HEK293 (cell line): Measurements from ENCODE around the gene TPSG1.

Experiments
- CTCF ChIA-PET: fragments of 350-600 bp; formaldehyde crosslinking; extraction: SDS; loops from one replicate; lab custom pipeline; 2021; ENCODE audit warnings: antibody characterized with exemption; lab: Yijun Ruan, JAX
- POLR2A ChIA-PET: fragments of 300-600 bp; formaldehyde crosslinking; extraction: SDS; loops from one replicate; lab custom pipeline; 2020; ENCODE audit warnings: antibody characterized with exemption, inconsistent platforms; lab: Yijun Ruan, JAX
- H3K27ac ChIP-seq: fragments of 200-500 bp; sonication (Bioruptor generic); 2 replicates; pipeline ENCODE4 v1.5.1; 2014; ENCODE audit warnings: low read depth, low read length, control low read depth, inconsistent platforms; ENCODE audit errors: extremely low read depth
- H3K36me3 ChIP-seq, 2 experiments: fragments of 200-500 bp in 1 of 2; sonication (Bioruptor generic) in 1 of 2; 1 replicate in 1 of 2; 2 replicates in 1 of 2; pipeline ENCODE4 v1.5.1; 2014 to 2017; ENCODE audit warnings: inconsistent platforms in 2 of 2, low read length in 2 of 2; ENCODE audit not compliant: control insufficient read depth in 2 of 2, insufficient read depth in 1 of 2
- H3K4me1 ChIP-seq: fragments of 200-500 bp; sonication (Bioruptor generic); 2 replicates; pipeline ENCODE4 v1.5.1; 2014; ENCODE audit warnings: mild to moderate bottlenecking, low read length, inconsistent platforms; ENCODE audit not compliant: control insufficient read depth, insufficient read depth
- H3K4me3 ChIP-seq: 2 replicates; pipeline ENCODE4 v1.5.1; 2011; ENCODE audit warnings: low read depth, mild to moderate bottlenecking, control low read depth, low read length, moderate library complexity
- H3K9me3 ChIP-seq: fragments of 200-500 bp; sonication (Bioruptor generic); 2 replicates; pipeline ENCODE4 v1.5.1; 2014; ENCODE audit warnings: low read depth, low read length, inconsistent platforms; ENCODE audit not compliant: control insufficient read depth, insufficient read depth
- AEBP2 ChIP-seq: fragments of 450-650 bp; formaldehyde crosslinking; IDR thresholded peaks from 2 replicates; pipeline ENCODE4 v1.5.1; 2016; ENCODE audit warnings: missing biosample characterization, missing genetic modification characterization, borderline replicate concordance
- GLI4 ChIP-seq: fragments of 450-650 bp; formaldehyde crosslinking; IDR thresholded peaks from 2 replicates; pipeline ENCODE4 v1.5.1; 2016; ENCODE audit warnings: missing biosample characterization, missing genetic modification characterization
- GLIS1 ChIP-seq: fragments of 450-650 bp; formaldehyde crosslinking; IDR thresholded peaks from 2 replicates; pipeline ENCODE4 v1.5.1; 2016; ENCODE audit warnings: missing biosample characterization, missing genetic modification characterization
- KLF10 ChIP-seq: fragments of 450-650 bp; IDR thresholded peaks from 2 replicates; pipeline ENCODE4 v1.5.1; 2018; ENCODE audit warnings: missing biosample characterization, mild to moderate bottlenecking, missing genetic modification characterization
- TRIM28 ChIP-seq: IDR thresholded peaks from 2 replicates; pipeline ENCODE4 v1.6.1; 2011; ENCODE audit warnings: low read length, control low read depth, borderline replicate concordance
- ZBTB10 ChIP-seq: fragments of 450-650 bp; formaldehyde crosslinking; IDR thresholded peaks from 2 replicates; pipeline ENCODE4 v1.5.1; 2016; ENCODE audit warnings: missing biosample characterization, missing genetic modification characterization
- ZBTB11 ChIP-seq: fragments of 450-650 bp; formaldehyde crosslinking; conservative IDR thresholded peaks from 2 replicates; pipeline ENCODE4 v1.5.1; 2016; ENCODE audit warnings: low read depth, missing biosample characterization, missing genetic modification characterization
- ZBTB44 ChIP-seq: fragments of 450-650 bp; IDR thresholded peaks from 2 replicates; pipeline ENCODE4 v1.5.1; 2018; ENCODE audit warnings: missing biosample characterization, mild to moderate bottlenecking, missing genetic modification characterization
- ZBTB7A ChIP-seq: fragments of 450-650 bp; formaldehyde crosslinking; IDR thresholded peaks from 2 replicates; pipeline ENCODE4 v1.5.1; 2016; ENCODE audit warnings: low read depth, missing biosample characterization, missing genetic modification characterization
- ZIC2 ChIP-seq: fragments of 450-650 bp; formaldehyde crosslinking; IDR thresholded peaks from 2 replicates; pipeline ENCODE4 v1.5.1; 2016; ENCODE audit warnings: missing biosample characterization, missing genetic modification characterization
- ZNF114 ChIP-seq: fragments of 450-650 bp; formaldehyde crosslinking; IDR thresholded peaks from 2 replicates; pipeline ENCODE4 v1.5.0; 2017; ENCODE audit warnings: missing biosample characterization, missing genetic modification characterization
- ZNF223 ChIP-seq: fragments of 450-650 bp; formaldehyde crosslinking; IDR thresholded peaks from 2 replicates; pipeline ENCODE4 v1.5.1; 2016; ENCODE audit warnings: missing biosample characterization, missing genetic modification characterization
- ZNF280D ChIP-seq: fragments of 450-650 bp; formaldehyde crosslinking; IDR thresholded peaks from 2 replicates; pipeline ENCODE4 v1.5.1; 2016; ENCODE audit warnings: missing biosample characterization, missing genetic modification characterization
- ZNF335 ChIP-seq: fragments of 450-650 bp; formaldehyde crosslinking; conservative IDR thresholded peaks from 2 replicates; pipeline ENCODE4 v1.5.1; 2016; ENCODE audit warnings: missing biosample characterization, missing genetic modification characterization
- ZNF514 ChIP-seq: fragments of 450-650 bp; formaldehyde crosslinking; IDR thresholded peaks from 2 replicates; pipeline ENCODE4 v1.5.1; 2016; ENCODE audit warnings: missing biosample characterization, missing genetic modification characterization
- ZNF521 ChIP-seq: fragments of 450-650 bp; formaldehyde crosslinking; IDR thresholded peaks from 2 replicates; pipeline ENCODE4 v1.5.1; 2017; ENCODE audit warnings: missing biosample characterization, mild to moderate bottlenecking, missing genetic modification characterization
- ZNF585B ChIP-seq: fragments of 450-650 bp; formaldehyde crosslinking; IDR thresholded peaks from 2 replicates; pipeline ENCODE4 v1.5.1; 2016; ENCODE audit warnings: missing biosample characterization, missing genetic modification characterization
- ZNF600 ChIP-seq: fragments of 450-650 bp; formaldehyde crosslinking; IDR thresholded peaks from 2 replicates; pipeline ENCODE4 v1.5.1; 2016; ENCODE audit warnings: missing biosample characterization, missing genetic modification characterization
- ZNF610 ChIP-seq: fragments of 450-650 bp; formaldehyde crosslinking; IDR thresholded peaks from 2 replicates; pipeline ENCODE4 v1.5.1; 2016; ENCODE audit warnings: missing biosample characterization, missing genetic modification characterization, borderline replicate concordance
- ZNF624 ChIP-seq: fragments of 450-650 bp; formaldehyde crosslinking; IDR thresholded peaks from 2 replicates; pipeline ENCODE4 v1.5.1; 2017; ENCODE audit warnings: missing biosample characterization, missing genetic modification characterization
- ZSCAN5A ChIP-seq: fragments of 450-650 bp; formaldehyde crosslinking; IDR thresholded peaks from 2 replicates; pipeline ENCODE4 v1.5.1; 2016; ENCODE audit warnings: missing biosample characterization, missing genetic modification characterization

TPSG1 gene

GRCh38 chr16:1193143-1193824, 31.8 kb downstream of the TPSG1 start (continued):
- TF ChIP-seq ZIC2 (tag by site-specific recombination) (peak; percentile 25; the same call in 1 of the 2 replicates), GLIS1 (tag by site-specific recombination) (peak; percentile 71), ZNF514 (no peak), ZBTB44 (tag by site-specific recombination) (peak; percentile 66)
- TF ChIP-seq, all 188 proteins: peak for 8

GRCh38 chr16:1192384-1193073, 32.5 kb downstream of the TPSG1 start:
- ChIA-PET CTCF (interaction anchor here (0.6 to 1.8 kb wide), 3 partner anchors 8 to 82 kb away, joined by 3 to 6 read pairs (median 3); no protein-coding TSS in a partner anchor), POLR2A (no interaction called here)
- H3K27ac ChIP-seq = no peak overlapping the region
- TF ChIP-seq ZNF280D (tag by site-specific recombination) (no peak), ZNF114 (tag by site-specific recombination) (no peak), ZNF624 (no peak), ZSCAN5A (tag by site-specific recombination) (no peak), ZNF600 (tag by site-specific recombination) (peak; percentile 87), ZBTB11 (tag by site-specific recombination) (no peak), ZNF223 (tag by site-specific recombination) (no peak), GLI4 (tag by site-specific recombination) (no peak), ZNF335 (tag by site-specific recombination) (peak; percentile 83), ZBTB10 (no peak), KLF10 (tag by site-specific recombination) (no peak), ZNF610 (tag by site-specific recombination) (no peak), ZNF585B (tag by site-specific recombination) (no peak), ZNF521 (tag by site-specific recombination) (no peak), ZBTB7A (tag by site-specific recombination) (no peak), TRIM28 (no peak), AEBP2 (tag by site-specific recombination) (no peak)

More at GRCh38 chr16:1192384-1193073, 32.5 kb downstream of the TPSG1 start:
- Histone ChIP-seq H3K9me3 (no peaks in the 10 kb centered on the region), H3K4me3 (no peak overlapping the region), H3K36me3 (no peaks in the 10 kb centered on the region), H3K4me1 (peaks cover 3% of the 10 kb centered on the region; the same call in 1 of the 2 replicates)
